Measurements from ENCODE around the gene UBE2D1. TPM values are rescaled to one million over a fixed set of nuclear protein-coding genes. Genes with fewer than 3 reads are reported as not detected.

UBE2D1 gene
- total and polyA plus RNA-seq, 2 donors (not counting 3 experiments of a cell fraction or from before 2014, with no cell fraction given), result 13.5 to 14.5 TPM

GRCh38 chr10:58384999-58385783 lies 50.4 kb downstream of the UBE2D1 start, which contains the start of gene TFAM:
Gene TFAM, plus strand, starts transcription at chr10:58385410. Its CDS starts 138 bp downstream, at chr10:58385548.
- no peaks in the 10 kb centered on the region for H3K27me3 ChIP-seq (ENCODE audit: control insufficient read depth in 2 of 2, insufficient read depth in 2 of 2, low read length in 2 of 2)
- TF ChIP-seq MYC (IDR thresholded peaks at IDR 0.05; ENCODE audit: low read depth, low read length) (peak; percentile 61), EZH2 (IDR thresholded peaks at IDR 0.05; ENCODE audit: borderline replicate concordance, low read depth, low read length, severe bottlenecking) (no peak), POLR2A (IDR thresholded peaks at IDR 0.05; ENCODE audit: low read depth, low read length) (peak; percentile 92), MAX (IDR thresholded peaks at IDR 0.05; ENCODE audit: insufficient read depth, insufficient read length) (peak; percentile 49), POLR2AphosphoS5 (IDR thresholded peaks at IDR 0.05; ENCODE audit: insufficient read depth, low read depth, low read length) (peak; percentile 83), FOS (IDR thresholded peaks at IDR 0.05; ENCODE audit: borderline replicate concordance, insufficient read depth, low read length) (peak; percentile 27), CTCF (IDR thresholded peaks at IDR 0.05; ENCODE audit: extremely low read depth in 1 of 2, insufficient read depth in 1 of 2, low read depth in 1 of 2, low read length in 2 of 2) (peak; percentile 59 to 74), GATA2 (IDR thresholded peaks at IDR 0.05; ENCODE audit: insufficient read depth, insufficient read length, low read depth, low read length) (no peak)
- H3K4me1 ChIP-seq (ENCODE audit: control insufficient read depth, extremely low read depth, insufficient read depth, low read length), result peaks cover 16% of the 10 kb centered on the region
- dilution Hi-C loops (cut with MboI; ENCODE audit: extremely low pct_ligation_motif_present, low sequenced_read_pairs) (no loop called here), intact Hi-C loops (cut with micrococcal nuclease) (loop anchor here (1.0 to 2.0 kb wide), 4 partner anchors 10 to 208 kb away; no protein-coding TSS in a partner anchor)
- FAIRE-seq, result peak; percentile 90
- peak within 1 kb of the TSS; percentile 78 for H2AFZ ChIP-seq (ENCODE audit: low read depth, low read length)
- TSS peak; percentile 65 for BruUV-seq (replicated peaks)
- peaks cover 31% of the 10 kb centered on the region for H3K79me2 ChIP-seq (ENCODE audit: control insufficient read depth, insufficient read depth, low read length)
- H4K20me1 ChIP-seq (replicated peaks; ENCODE audit: control insufficient read depth, extremely low read depth, insufficient read depth, low read length), result no peaks in the 10 kb centered on the region
- no peaks in the 10 kb centered on the region for H3K9me3 ChIP-seq (replicated peaks; ENCODE audit: control insufficient read depth, insufficient read depth, low read length)
- H3K9ac ChIP-seq (replicated peaks; ENCODE audit: extremely low read depth, insufficient read depth, low read length), result peak within 1 kb of the TSS; percentile 78
- ChIA-PET POLR2A (interaction anchor here (2.6 kb wide), 1 partner anchor 50 kb away, joined by 6 read pairs; the partner anchor contains the start of gene UBE2D1), CTCF (interaction anchor here (0.8 to 2.8 kb wide), 17 partner anchors 10 to 208 kb away, joined by 3 to 40 read pairs (median 5); no protein-coding TSS in a partner anchor)
- DNase-seq (ENCODE audit: low read depth, low spot score), result peak; percentile 97
- peak within 1 kb of the TSS; percentile 90 for H3K4me2 ChIP-seq (ENCODE audit: insufficient read depth, low read length)
- H3K4me3 ChIP-seq (replicated peaks in 1 of 3; ENCODE audit: insufficient read depth in 1 of 3, low read depth in 1 of 3, low read length in 3 of 3), result peak within 1 kb of the TSS; percentile 55 to 90 (median 64)
- peaks cover 3 to 10% of the 10 kb centered on the region in 2 experiments for H3K36me3 ChIP-seq (ENCODE audit: control insufficient read depth in 2 of 2, extremely low read depth in 1 of 2, insufficient read depth in 2 of 2, low read length in 2 of 2)
- peak within 1 kb of the TSS; percentile 26 for H3K27ac ChIP-seq (ENCODE audit: insufficient read depth, low read depth, low read length)
- no peaks in the 10 kb centered on the region for H3K9me1 ChIP-seq (replicated peaks; ENCODE audit: control insufficient read depth, extremely low read depth, insufficient read depth, low read length)
